ENCODE measurements around the gene SLC35F3.

GRCh38 chr1:234239936-234240335, 335.5 kb downstream of the SLC35F3 start:
- TF ChIP-seq, protein P1, sequence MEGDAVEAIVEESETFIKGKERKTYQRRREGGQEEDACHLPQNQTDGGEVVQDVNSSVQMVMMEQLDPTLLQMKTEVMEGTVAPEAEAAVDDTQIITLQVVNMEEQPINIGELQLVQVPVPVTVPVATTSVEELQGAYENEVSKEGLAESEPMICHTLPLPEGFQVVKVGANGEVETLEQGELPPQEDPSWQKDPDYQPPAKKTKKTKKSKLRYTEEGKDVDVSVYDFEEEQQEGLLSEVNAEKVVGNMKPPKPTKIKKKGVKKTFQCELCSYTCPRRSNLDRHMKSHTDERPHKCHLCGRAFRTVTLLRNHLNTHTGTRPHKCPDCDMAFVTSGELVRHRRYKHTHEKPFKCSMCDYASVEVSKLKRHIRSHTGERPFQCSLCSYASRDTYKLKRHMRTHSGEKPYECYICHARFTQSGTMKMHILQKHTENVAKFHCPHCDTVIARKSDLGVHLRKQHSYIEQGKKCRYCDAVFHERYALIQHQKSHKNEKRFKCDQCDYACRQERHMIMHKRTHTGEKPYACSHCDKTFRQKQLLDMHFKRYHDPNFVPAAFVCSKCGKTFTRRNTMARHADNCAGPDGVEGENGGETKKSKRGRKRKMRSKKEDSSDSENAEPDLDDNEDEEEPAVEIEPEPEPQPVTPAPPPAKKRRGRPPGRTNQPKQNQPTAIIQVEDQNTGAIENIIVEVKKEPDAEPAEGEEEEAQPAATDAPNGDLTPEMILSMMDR (IDR thresholded peaks at IDR 0.05) = no peak
- TF ChIP-seq MXI1 (IDR thresholded peaks at IDR 0.05; ENCODE audit: low read depth, low read length) (no peak), TEAD4 (IDR thresholded peaks at IDR 0.05; ENCODE audit: borderline replicate concordance, insufficient read depth) (no peak), RAD21 (IDR thresholded peaks at IDR 0.05; ENCODE audit: low read length) (no peak)

All from SK-N-SH (cell line).